Measurements from ENCODE around the gene NIPBL.

DNA sequence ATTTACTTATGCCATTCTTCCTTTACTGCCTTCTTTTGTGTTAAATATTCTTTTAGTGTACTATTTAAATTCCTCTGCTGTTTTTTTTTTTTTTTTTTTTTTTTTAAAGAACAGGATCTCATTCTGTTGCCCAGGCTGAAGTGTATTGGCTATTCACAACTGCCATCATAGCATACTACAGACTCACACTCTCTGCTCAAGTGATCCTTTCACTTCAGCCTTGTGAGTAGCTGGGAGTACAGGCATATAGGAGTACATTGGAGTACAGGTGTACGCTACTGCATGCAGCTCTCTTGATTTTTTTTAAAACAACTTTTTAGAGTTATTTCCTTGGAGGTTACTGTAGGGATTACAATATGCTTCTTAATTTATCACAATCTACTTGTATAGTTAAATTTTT lies 56.1 kb downstream of the NIPBL start:
- TF ChIP-seq CTCF (IDR thresholded peaks at IDR 0.05): no peak
- TF ChIP-seq EP300 (IDR thresholded peaks at IDR 0.05; ENCODE audit: low read depth): no peak
- no peak for TF ChIP-seq POLR2A (IDR thresholded peaks at IDR 0.05)
- no peak for TF ChIP-seq POLR2AphosphoS5 (IDR thresholded peaks at IDR 0.05)

Data from transverse colon (tissue), 4 donors.